ENCODE results near the gene ACTL10. TPM values are rescaled to one million over a fixed set of nuclear protein-coding genes. Genes with fewer than 3 reads are reported as not detected.

ACTL10 gene
- total and polyA plus RNA-seq, 2 of the 13 experiments (the other 11 are each of a cell fraction or from before 2014, with no cell fraction given), result not detected

DNA sequence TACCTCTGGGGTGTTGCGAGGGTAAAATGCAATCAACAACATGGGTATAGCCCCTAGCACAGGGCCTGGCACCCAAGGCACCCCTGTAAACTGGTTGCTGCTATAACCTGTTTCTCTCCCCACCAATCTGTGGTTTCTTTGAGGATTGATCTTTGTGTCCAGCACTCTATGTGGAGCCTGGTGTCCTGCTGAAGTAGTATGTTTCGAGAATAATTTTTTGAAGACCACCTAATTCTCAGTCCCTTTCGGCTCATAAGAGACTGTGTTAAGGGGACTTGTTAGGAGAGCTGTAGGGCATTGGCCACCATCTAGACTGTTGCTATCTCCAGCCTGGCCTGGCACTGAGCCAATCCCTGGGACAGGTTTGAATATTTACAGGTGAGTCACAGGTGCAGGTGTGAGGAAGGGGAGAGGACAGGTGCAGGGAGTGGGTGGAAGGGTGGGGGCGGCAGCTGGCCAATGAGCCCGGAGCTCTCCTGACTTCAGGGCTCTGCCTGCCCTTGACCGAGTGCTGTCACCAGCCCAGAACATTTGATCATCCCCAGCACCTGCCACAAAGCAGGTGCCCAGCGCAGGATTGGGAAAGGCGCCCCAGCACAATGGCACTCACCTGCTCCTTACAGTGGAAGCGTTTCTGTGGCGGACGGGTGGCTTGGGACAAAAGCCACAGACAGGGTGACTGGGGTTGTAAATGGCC lies 12.7 kb upstream of the ACTL10 start (continued):
- no peak for TF ChIP-seq CREM (IDR thresholded peaks at IDR 0.05)
- no peak for TF ChIP-seq CREM (CRISPR knock-in tag; IDR thresholded peaks at IDR 0.05)
- TF ChIP-seq, protein P1, sequence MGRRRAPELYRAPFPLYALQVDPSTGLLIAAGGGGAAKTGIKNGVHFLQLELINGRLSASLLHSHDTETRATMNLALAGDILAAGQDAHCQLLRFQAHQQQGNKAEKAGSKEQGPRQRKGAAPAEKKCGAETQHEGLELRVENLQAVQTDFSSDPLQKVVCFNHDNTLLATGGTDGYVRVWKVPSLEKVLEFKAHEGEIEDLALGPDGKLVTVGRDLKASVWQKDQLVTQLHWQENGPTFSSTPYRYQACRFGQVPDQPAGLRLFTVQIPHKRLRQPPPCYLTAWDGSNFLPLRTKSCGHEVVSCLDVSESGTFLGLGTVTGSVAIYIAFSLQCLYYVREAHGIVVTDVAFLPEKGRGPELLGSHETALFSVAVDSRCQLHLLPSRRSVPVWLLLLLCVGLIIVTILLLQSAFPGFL (CRISPR knock-in tag; IDR thresholded peaks at IDR 0.05), result no peak; the same call in 1 of the 2 replicates
- no peak for TF ChIP-seq ZNF776 (CRISPR knock-in tag; IDR thresholded peaks at IDR 0.05)
- no peak for TF ChIP-seq ZNF800 (CRISPR knock-in tag; IDR thresholded peaks at IDR 0.05)
- TF ChIP-seq ZNF616 (CRISPR knock-in tag; IDR thresholded peaks at IDR 0.05; ENCODE audit: low read depth), result no peak
- no peak for TF ChIP-seq ZNF550 (CRISPR knock-in tag; IDR thresholded peaks at IDR 0.05; ENCODE audit: borderline replicate concordance)
- TF ChIP-seq MAFG (CRISPR knock-in tag; IDR thresholded peaks at IDR 0.05), result no peak
- no peak for TF ChIP-seq ZNF646 (CRISPR knock-in tag; IDR thresholded peaks at IDR 0.05)
- TF ChIP-seq ZNF672 (CRISPR knock-in tag; IDR thresholded peaks at IDR 0.05), result no peak
- TF ChIP-seq THAP7 (CRISPR knock-in tag; IDR thresholded peaks at IDR 0.05), result peak; percentile 43; the same call in 1 of the 2 replicates
- TF ChIP-seq, protein P2, sequence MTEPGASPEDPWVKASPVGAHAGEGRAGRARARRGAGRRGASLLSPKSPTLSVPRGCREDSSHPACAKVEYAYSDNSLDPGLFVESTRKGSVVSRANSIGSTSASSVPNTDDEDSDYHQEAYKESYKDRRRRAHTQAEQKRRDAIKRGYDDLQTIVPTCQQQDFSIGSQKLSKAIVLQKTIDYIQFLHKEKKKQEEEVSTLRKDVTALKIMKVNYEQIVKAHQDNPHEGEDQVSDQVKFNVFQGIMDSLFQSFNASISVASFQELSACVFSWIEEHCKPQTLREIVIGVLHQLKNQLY (CRISPR knock-in tag; IDR thresholded peaks at IDR 0.05), result no peak
- no peak for TF ChIP-seq BRF2 (CRISPR knock-in tag; IDR thresholded peaks at IDR 0.05)
- no peak for TF ChIP-seq KMT2A (CRISPR knock-in tag; IDR thresholded peaks at IDR 0.05)
- no peak for TF ChIP-seq ZNF512 (CRISPR knock-in tag; IDR thresholded peaks at IDR 0.05)
